COLO668 (cell line): ENCODE measurements around the gene SPTBN5.

Experiments
- DNase-seq: peaks from one replicate; lab custom pipeline; 2025; ENCODE audit not compliant: unreplicated experiment; lab: John Stamatoyannopoulos, UW

Gene SPTBN5

DNA sequence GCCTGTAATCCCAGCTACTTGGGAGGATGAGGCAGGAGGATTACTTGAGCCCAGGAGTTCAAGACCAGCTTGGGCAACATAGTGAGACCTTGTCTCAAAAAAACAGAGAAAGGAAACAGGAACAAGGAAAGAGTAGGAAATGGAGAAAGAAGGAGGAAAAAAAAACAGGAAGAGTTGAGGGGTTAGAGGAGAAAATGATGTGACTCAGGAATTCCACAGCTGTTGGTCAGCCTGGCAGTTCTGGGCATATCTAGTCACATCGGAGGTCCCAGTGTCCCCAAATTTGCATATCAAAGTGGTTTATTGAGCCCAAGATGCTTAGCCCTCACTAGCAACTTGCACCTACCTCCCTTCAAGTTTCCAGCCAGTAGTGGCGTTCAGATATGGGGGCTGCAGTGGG is 84.7 kb downstream of the SPTBN5 start:
- DNase-seq = no peak

DNA sequence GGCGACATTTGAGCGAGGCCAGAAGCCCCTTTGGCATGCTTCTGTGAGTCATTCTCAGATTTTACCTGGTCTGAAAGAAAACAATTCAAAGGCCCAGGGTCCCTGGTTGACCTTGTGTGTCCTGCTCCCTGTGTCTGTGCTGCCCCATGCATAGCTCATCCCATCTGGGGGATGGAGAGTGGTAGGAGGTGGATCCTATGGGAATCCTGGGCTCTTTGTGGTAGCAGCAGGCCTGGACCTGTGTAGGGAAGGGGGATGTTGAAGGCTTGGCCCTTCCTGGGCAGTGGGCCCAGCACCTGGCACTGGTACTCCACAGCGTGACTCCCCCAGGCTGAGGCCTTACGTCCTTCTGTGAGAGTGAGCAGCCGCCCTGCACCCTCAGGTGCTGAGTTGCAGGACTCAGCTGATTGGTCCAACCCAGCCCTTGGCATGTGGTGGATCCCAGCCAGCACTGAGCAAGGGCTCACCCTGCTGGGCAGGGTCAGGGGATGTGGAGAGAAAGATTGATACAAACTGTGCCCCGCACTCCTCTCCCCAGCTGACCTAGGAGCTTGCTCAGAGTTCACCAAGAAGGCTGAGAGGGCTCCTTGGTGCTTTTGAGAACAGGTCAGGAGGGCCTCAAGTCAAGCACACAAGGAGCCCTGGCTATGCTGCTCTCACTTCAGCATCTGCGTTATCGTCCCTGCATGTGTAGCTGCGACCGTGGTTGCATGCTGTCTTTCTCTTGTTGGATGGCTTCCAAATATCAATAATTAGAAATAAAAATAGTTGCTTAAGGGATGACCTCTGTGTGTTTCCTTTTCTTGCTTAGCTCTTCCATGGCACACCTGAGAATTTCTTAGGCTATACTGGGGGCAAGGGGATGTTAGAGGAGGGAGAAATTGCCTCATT is 87.3 kb downstream of the SPTBN5 start:
- no peak for DNase-seq

DNA sequence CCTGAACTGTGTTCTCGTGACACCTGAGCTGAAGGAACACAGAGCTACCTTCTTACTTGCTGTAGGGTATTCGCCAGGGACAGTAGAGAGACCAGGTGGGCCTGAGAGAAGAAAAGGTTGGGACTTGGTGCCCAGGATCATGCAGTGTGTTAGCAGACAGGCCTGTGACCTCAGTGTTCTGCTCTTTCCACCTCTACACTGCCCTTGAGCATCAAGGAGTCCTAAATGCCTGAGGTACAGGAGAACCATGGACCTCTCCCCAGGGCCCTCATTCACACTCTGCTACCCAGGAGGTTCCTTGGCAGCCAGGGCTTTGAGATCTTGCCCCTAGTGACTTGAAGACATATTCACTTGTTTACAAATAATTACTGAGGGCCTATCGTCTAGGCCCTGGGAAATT is 88.1 kb downstream of the SPTBN5 start:
- DNase-seq = no peak

DNA sequence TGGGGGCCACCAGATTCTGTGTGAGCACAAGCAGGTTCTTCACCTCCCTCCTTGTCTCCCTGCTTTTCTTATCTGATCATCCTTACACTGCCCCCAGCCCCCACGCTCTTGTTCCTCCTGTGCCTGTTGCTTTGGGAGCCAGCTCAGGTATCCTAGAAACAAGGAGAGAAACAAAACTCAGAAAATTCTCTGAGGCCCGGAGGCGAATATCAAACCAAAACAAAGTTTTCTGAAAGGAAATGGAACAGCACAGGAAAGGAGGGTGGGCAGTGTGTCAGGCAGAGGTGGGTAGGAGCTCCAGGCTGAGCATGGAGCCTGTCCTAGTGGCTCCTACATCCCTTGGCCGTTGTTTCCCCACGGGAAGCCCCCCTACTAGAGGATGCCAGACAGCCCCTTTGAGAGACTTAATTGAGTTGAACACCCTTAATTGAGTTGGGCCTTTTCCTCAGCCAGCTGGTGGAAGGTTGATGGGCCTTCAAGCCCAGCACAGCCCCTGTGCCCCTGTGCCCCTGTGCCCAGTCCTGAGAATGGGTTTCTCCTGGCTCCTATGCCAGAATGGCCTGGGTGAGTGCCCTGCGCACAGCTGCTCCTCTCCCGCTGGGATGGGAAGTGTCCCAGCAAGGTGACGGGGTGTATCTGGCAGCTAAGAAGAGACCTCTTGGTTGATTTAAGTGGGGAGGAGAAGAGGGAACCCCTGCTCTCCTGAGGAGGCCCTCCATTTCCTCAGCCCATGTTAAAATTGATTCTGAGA is 88.8 kb downstream of the SPTBN5 start:
- no peak for DNase-seq

DNA sequence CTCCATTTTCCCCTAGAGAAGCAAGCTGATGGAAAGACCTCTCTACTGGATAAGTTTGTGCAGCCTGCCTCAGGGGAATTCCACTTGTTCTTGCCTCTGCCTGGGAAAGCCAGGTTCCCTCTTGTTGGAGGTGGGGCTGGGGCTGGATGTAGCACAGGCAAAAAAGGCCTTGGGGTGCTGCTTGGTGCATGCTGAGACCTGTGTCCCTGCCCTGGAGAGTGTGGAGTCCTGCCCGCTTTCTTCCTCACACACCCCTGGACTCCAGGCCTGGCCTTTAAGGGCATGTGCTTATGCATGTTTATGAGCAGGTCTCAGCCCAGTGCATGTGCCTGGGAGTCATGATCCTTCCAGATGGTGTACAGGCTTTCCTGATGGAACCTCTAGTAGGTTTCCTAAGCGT is 89.5 kb downstream of the SPTBN5 start:
- no peak for DNase-seq

DNA sequence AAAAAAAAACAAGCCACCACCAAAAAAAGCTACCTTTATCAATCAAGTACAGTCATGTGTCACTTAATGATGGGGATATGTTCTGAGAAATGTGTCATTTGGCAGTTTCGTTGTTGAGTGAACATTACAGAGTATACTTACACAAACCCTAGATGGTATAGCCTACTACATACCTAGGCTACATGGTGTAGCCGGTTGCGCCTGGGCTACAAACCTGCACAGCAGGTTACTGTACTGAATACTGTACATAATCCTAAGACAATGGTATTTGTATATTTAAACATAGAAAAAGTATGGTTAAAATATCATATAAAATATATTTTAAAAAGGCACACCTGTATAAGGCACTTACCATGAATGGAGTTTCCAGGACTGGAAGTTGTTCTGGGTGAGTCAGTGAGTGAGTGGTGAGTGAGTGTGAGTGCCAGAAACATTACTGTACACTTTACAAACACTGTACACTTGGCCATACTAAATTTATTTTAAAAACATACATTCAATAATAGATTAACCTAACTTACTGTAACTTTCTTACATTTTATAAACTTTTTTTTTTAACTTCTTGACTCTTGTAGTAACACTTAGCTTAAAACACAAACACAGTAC is 91.9 kb downstream of the SPTBN5 start:
- no peak for DNase-seq

DNA sequence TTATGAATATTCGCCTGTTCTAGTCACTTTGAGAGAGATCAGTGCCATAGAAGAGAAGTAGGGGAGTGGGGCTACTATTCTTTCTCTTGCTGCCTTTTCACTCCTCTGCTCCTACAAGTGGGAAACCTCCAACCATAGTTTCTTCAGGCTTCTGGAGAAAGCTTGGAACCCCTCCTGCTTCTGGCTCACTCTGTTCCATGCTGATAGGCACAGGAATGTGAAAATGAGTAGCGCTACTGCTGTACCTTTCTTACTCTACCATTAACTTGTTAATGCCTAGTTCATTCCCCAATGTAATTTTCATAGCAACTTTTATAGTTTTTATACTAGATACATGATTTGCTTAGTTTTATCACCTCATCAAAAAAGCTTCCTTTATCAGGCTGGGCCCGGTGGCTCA is 92.7 kb downstream of the SPTBN5 start:
- DNase-seq = no peak

DNA sequence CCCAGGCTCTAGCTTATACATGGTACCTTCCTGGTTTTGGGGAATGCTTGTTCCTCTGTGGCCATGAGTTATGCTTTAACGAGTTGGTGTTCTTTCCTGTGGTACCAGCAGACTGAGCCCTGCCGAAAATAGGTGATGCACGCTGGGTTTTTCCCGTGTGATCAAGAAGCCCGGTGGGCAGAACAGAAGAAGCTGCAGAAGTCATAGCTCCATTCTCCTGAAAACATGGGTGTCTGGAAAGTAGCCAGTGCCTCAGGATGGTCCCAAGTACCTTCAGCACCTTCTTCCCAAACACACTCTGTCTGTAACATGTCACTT is 94.4 kb downstream of the SPTBN5 start:
- no peak for DNase-seq

DNA sequence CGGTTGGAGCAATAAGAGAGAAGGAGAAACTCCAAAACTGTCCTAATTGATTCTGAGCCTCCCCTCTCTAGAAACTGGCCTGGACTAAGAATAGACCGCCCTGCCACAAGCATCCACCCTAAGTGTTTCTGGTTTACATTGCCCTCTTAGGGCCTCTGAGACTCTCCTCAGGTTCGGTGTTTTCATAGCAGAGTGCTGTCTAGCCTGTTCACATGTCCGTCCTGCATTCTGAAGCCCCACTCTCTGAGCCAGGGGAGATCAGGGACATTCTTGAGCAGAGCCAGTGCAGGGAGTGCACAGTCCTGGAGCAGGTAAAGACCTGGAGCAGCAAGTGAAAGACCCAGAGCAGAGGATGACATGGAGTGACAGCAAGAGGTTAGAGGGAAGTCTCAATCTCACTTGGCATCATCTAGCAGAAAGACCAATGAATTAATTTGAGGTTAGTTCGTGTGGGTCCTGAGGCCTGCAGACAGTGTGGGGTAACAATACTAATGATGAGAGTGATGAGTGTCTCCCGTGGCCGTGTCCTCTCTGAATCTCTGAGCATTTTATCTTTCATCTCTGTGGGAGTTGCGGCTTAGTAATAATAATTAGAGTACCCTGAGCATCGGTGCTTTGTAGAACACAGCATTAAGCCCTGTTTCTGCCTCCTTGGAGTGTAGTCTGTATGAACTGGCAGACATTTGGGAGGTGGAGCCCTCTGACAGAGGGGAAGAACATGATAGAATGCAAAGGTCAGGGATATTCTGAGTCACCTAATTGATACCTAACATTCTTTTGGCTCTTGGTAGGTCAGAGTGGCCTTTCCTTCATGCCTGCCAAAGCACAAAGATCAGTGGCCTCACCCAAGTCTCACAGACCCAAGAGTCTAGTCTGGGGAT is 95.0 kb downstream of the SPTBN5 start:
- no peak for DNase-seq
